ENCODE measurements around the gene TMEM18.

Gene TMEM18

DNA sequence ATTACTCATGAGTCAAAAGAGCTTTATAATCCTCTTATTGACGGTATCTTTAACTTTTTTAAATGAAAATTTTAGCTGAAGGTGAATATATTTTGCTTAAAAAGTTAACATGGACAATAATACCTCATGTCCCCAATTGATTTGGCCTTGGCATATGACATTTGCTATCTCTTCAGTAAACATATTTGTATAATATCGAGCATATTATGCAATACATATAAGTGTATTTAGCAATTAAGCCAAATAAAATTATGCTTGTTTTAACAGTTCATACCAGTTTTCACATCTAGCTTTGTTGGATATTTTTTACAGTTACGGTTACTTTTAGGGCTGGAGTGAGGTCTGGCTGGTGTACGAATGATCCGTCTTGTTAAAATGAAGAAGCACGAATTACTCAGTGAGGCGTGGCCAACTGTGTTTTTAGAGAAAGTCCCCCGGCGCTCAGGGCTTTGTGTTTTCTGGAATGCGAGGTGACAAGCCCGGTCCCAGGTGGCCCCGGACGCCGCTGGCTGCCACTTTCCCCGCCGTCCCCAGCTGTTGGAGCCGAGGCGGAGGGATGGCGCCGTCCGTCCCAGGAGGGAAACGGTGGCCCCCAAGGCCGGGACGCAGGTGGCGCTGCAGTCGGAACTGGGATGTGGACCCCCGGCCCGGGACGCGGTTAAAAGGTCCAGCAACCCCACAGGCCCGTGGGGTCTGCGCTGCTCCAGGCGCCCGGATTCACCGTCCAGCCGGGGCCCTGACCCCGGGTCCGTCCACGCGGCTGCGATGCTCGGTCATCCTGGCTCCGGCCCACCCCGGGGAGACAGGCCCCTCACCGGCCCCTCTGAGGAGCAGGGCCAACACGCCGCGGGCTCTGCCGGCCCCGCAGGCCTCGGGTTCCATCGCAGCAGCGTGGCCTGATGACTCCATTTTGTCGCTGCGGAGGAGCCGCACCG, 41.3 kb downstream of the TMEM18 start:
- DNase-seq (ENCODE audit: low read depth in 1 of 2, low spot score in 1 of 2), result no peak

- DNase-seq (ENCODE audit: low read depth in 1 of 2, low spot score in 1 of 2), result no peak
These were observed 42.4 kb downstream of the TMEM18 start for GRCh38 chr2:634636-635388.

GRCh38 chr2:634041-634440, 43.2 kb downstream of the TMEM18 start:
- no peak for DNase-seq (ENCODE audit: low read depth in 1 of 2, low spot score in 1 of 2)

GRCh38 chr2:633371-633770, 43.8 kb downstream of the TMEM18 start:
- no peak for DNase-seq (ENCODE audit: low read depth in 1 of 2, low spot score in 1 of 2)

DNA sequence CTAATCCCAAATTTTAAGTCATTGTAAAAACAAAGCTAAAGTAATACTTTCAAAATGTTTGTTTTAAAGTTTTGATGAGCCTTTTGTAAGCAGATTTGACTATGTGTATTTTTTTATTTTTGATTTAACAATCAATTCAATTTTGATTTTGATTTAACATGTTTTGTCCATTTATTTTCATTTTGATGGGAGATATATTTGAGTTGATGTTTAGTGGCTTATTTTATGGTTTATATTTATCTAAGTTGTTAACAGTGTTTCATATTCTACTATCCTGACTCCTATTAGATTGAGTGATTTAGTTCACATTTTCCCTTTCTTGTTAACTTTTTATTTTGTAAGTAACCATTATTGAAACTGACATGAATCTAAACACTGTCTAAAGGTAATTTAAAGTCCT, 44.7 kb downstream of the TMEM18 start:
- no peak for DNase-seq (ENCODE audit: low read depth in 1 of 2, low spot score in 1 of 2)

- no peak for DNase-seq (ENCODE audit: low read depth in 1 of 2, low spot score in 1 of 2)
These were observed 45.5 kb downstream of the TMEM18 start for GRCh38 chr2:631741-632140.

GRCh38 chr2:630451-631320, 46.5 kb downstream of the TMEM18 start:
- DNase-seq (ENCODE audit: low read depth in 1 of 2, low spot score in 1 of 2), result no peak

- no peak for DNase-seq (ENCODE audit: low read depth in 1 of 2, low spot score in 1 of 2)
These were observed 47.2 kb downstream of the TMEM18 start for GRCh38 chr2:629961-630360.

DNA sequence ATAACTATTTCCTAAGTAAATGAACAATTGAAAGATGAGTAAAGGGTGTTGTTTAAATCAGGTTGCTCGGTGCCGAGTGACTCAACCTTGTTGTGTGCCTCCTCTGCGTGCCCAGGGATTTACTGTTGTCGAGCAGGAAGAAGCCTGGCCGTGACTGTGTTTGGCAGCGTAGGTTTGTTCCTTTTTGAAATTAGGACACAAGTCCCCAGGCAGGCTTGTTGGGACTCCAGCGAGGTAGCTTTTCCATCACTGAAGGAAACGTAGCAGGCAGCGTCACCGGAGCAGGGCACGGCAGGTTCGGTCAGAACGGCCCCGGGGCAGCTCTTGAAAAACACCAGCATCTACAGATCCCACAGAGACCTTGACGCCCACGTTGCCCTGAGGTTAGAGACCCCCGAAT, 48.6 kb downstream of the TMEM18 start:
- DNase-seq (ENCODE audit: low read depth in 1 of 2, low spot score in 1 of 2), result no peak

DNA sequence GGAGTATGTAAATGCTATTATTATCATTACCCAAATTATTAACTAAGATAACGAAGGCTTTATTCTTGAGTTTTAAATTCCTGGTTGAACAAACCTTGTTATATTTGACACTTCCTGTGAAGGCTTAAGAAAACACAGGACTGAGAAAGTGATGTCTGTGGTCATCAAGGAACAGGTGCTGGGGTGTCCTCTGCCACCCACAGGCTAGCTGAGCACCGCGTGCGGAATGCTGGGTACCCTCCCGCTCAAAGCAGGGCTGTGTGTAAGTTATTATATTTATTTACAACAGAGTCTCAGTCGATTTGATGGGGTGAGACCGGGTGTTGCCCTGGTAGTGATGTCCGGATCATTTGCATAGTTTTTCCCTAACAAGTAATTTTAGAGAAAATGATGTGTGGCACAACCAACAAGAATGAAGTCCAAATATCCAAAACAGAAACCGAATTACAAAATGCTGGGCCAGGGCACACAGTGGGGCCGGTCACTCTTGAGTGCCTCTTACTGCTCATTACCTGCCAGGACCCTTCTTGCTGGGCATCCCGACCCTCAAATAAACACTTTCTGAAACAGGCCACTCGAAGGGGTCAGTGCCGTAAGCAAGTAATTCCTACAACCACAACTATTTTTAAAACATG, 49.2 kb downstream of the TMEM18 start:
- DNase-seq (ENCODE audit: low read depth in 1 of 2, low spot score in 1 of 2), result no peak

DNA sequence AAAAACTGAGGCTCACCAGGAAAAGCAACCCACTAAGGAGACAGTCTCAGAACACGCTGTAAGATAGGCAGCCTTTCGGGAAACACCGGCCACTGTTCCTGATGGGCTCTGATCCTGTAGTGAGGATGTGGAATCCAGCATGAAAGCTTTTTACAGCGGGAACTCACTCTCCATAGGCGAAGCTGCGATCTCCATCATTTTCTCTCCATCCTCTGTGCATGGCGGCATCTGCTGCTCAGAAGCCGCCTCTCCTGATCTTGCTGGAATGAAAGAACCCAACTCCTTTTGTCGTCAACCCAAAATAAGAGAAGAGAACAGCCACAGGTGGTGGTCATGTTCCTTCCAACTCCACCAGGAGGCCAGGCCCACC, 49.9 kb downstream of the TMEM18 start:
- DNase-seq (ENCODE audit: low read depth in 1 of 2, low spot score in 1 of 2), result no peak

- DNase-seq (ENCODE audit: low read depth in 1 of 2, low spot score in 1 of 2), result no peak
These were observed 50.5 kb downstream of the TMEM18 start for GRCh38 chr2:626491-627339.

GRCh38 chr2:625415-626333, 51.5 kb downstream of the TMEM18 start:
- DNase-seq (ENCODE audit: low read depth in 1 of 2, low spot score in 1 of 2), result no peak

DNA sequence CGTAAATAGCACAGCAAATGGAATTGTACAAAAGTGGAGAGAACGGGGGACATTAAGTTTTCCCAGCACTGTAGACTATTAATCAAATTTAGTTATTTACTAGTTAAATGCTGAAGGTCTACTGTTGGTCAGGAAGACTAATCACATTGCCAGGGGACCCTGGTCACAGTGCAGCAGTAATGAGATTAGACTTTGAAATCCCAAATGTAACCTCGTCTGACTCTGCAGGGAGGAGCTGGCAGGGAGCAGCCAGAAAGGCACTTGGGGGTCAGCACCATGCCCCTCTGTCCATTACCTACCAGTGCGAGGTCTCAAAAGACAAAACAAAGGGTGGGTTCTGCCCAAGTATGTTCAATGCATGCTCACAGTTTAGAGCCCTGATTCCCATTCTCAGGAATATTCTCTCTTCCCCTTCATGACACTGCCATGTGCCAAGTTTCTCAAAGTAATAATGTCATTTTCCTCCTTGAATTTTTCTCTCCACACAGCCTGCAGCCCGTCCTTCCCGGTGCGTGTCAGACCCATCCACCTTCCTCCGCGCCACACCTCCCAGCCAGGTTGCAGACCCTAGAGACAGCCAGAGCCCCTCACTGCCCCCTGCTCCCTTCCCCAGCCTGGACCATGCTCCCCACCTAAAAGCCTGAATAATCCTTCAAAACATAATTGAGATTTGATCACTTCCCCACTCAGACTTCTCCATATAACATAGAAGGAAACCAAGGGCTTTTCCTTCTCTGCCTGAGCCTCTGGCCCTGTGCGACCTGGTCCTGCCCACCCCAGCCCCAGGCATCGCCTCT, 52.5 kb downstream of the TMEM18 start:
- no peak for DNase-seq (ENCODE audit: low read depth in 1 of 2, low spot score in 1 of 2)

- no peak for DNase-seq (ENCODE audit: low read depth in 1 of 2, low spot score in 1 of 2)
These were observed 53.1 kb downstream of the TMEM18 start for GRCh38 chr2:624096-624495.

DNA sequence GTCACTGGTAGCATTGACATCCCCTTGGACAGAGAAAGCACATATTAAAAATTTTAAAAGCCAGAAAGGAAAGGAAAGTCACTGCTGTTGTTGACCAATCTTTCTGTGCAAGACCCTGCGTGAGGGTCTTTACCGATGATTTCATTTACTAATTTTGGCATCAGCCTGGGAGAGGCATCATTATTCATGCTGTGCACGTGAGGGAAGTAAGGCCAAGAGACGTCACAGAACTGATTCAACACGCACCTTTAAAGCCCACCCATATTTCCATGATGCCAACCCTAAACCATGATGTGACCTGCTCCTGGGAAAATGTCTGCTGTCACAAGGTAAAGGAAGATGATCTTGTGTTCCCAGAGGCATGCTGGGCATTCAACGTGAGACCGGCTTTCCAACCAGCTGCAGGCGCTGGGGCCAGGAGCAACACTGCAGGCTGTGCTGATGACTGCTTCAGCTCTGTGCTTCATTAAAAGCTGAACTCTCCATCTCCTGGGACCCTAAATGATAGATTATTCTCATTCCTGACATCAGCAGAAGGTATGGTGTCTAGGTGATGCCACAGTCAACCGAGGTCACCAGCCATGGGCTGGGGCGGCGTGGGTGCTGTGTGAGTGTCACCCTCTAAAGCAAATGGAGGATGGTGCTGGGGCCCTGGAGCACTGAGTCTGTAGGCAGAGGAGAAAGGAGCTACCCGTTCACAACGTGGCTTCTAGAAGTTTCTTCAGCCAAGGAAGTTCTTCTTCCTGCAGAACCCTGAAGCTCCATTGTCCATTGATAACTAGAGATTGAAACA, 53.9 kb downstream of the TMEM18 start:
- DNase-seq (ENCODE audit: low read depth in 1 of 2, low spot score in 1 of 2), result no peak

- DNase-seq (ENCODE audit: low read depth in 1 of 2, low spot score in 1 of 2), result no peak
These were observed 54.8 kb downstream of the TMEM18 start for GRCh38 chr2:622357-622756.
